ENCODE results near the gene NXPE2. TPM values are rescaled to one million over a fixed set of nuclear protein-coding genes. Genes with fewer than 3 reads are reported as not detected.

The NXPE2 gene
- total RNA-seq, 1 experiment from 2014 or later: 0.11 TPM

GRCh38 chr11:114651145-114651718 lies 27.1 kb upstream of the NXPE2 start:
- no peak overlapping the region for H2BK5ac ChIP-seq (ENCODE audit: insufficient read length, low read length)
- no peaks in the 10 kb centered on the region for H3K79me1 ChIP-seq (ENCODE audit: insufficient read depth, low read depth, low read length, poor library complexity, severe bottlenecking)
- H4K8ac ChIP-seq (replicated peaks; ENCODE audit: insufficient read length, low read depth, low read length): no peak overlapping the region
- no peak overlapping the region for H3T11ph ChIP-seq (ENCODE audit: low read length)
- no peak overlapping the region for H2BK20ac ChIP-seq (ENCODE audit: low read depth, low read length, poor library complexity, severe bottlenecking)
- no peak overlapping the region for H3K4ac ChIP-seq (ENCODE audit: low read depth, low read length)
- H3K9me3 Mint-ChIP-seq: peaks cover 4 to 6% of the 10 kb centered on the region in 2 experiments; a peak in 4 of 5 replicates
- H2BK12ac ChIP-seq (ENCODE audit: insufficient read length, low read depth, low read length): no peak overlapping the region
- H3K23me2 ChIP-seq (ENCODE audit: insufficient read length, low read depth, low read length, poor library complexity, severe bottlenecking): no peaks in the 10 kb centered on the region
- no peak overlapping the region for H3K14ac ChIP-seq (ENCODE audit: insufficient read depth, low read length)
- no peak overlapping the region for H3K27ac Mint-ChIP-seq
- H2BK15ac ChIP-seq (ENCODE audit: low read depth, low read length): no peak overlapping the region
- no peaks in the 10 kb centered on the region for H4K20me1 ChIP-seq (ENCODE audit: control insufficient read depth, insufficient read depth, insufficient read length)
- no peaks in the 10 kb centered on the region for H3K4me1 Mint-ChIP-seq
- H2AK5ac ChIP-seq (ENCODE audit: insufficient read length, low read length): no peak overlapping the region
- H4K91ac ChIP-seq (ENCODE audit: insufficient read length, low read depth, low read length): no peak overlapping the region
- no peak for DNase-seq
- H3K4me2 ChIP-seq (ENCODE audit: insufficient read depth, insufficient read length, low read length): no peak overlapping the region
- H3K56ac ChIP-seq (ENCODE audit: insufficient read length, low read depth, low read length): no peak overlapping the region
- H3K79me2 ChIP-seq (ENCODE audit: insufficient read depth, low read length): no peaks in the 10 kb centered on the region
- H3K9me3 ChIP-seq (ENCODE audit: control insufficient read depth, low read depth, low read length): no peaks in the 10 kb centered on the region
- H3K18ac ChIP-seq (ENCODE audit: insufficient read length, low read depth, low read length): no peak overlapping the region
- H4K5ac ChIP-seq (ENCODE audit: insufficient read length, low read depth, low read length): no peak overlapping the region
- no peak overlapping the region for H3K27ac ChIP-seq (ENCODE audit: insufficient read length, low read depth, low read length)
- H3K4me1 ChIP-seq (ENCODE audit: insufficient read depth, low read length): no peaks in the 10 kb centered on the region
- H2AFZ ChIP-seq (ENCODE audit: low read length): no peak overlapping the region
- no CpG with 5 or more reads among the region's 19 CpGs for WGBS (ENCODE audit: extremely low coverage, insufficient read length, low lambda C conversion rate)
- no peak overlapping the region for H3K23ac ChIP-seq (ENCODE audit: insufficient read length, low read depth, low read length)
- no peak overlapping the region for H3K9ac ChIP-seq (ENCODE audit: extremely low read depth, insufficient read length, low read length)
- no peaks in the 10 kb centered on the region for H3K27me3 ChIP-seq (ENCODE audit: insufficient read depth, low read length)
- TF ChIP-seq CTCF (conservative IDR thresholded peaks at IDR 0.05): no peak
- H3K36me3 Mint-ChIP-seq (ENCODE audit: insufficient read depth in 1 of 3, low read depth in 3 of 3): no peaks in the 10 kb centered on the region; a peak in 1 of 7 replicates
- H3K27me3 Mint-ChIP-seq (ENCODE audit: low read depth): no peaks in the 10 kb centered on the region; the same call in 1 of the 2 replicates
- no peak overlapping the region for H2BK120ac ChIP-seq (ENCODE audit: low read depth, low read length, poor library complexity, severe bottlenecking)
- no peak overlapping the region for H3K4me3 Mint-ChIP-seq

All from H9 (cell line).